Stimulated activated memory B cell treated with anti-CD40 and anti-IgM and Interleukin-4, amounts not matched to agents 10 μg/mL and 1 μg/mL and 100 μg/mL, for 72 hours (primary cell): Measurements from ENCODE around the gene TAGLN.

ENCODE experiments used
- ATAC-seq: fragments of 150-1000 bp; cut with Tn5 transposase; 2 replicates; pipeline ENCODE4 v1.10.0; 2021
- H3K27ac Mint-ChIP-seq: one replicate; pipeline ENCODE4 v1.8.0; 2022; ENCODE audit warnings: mild to moderate bottlenecking, mixed read lengths
- H3K27me3 Mint-ChIP-seq: one replicate; pipeline ENCODE4 v1.8.0; 2022; ENCODE audit warnings: mixed read lengths
- H3K36me3 Mint-ChIP-seq: one replicate; pipeline ENCODE4 v1.8.0; 2022; ENCODE audit warnings: mixed read lengths
- H3K4me1 Mint-ChIP-seq: one replicate; pipeline ENCODE4 v1.8.0; 2022; ENCODE audit warnings: mixed read lengths
- H3K4me3 Mint-ChIP-seq: one replicate; pipeline ENCODE4 v1.8.0; 2022; ENCODE audit warnings: mild to moderate bottlenecking, moderate library complexity, mixed read lengths
- H3K9me3 Mint-ChIP-seq: one replicate; pipeline ENCODE4 v1.8.0; 2022; ENCODE audit warnings: mixed read lengths

The TAGLN gene

GRCh38 chr11:117248341-117248740 is 49.2 kb downstream of the TAGLN start:
- no peak for ATAC-seq
- H3K36me3 Mint-ChIP-seq = peaks cover 56% of the 10 kb centered on the region
- H3K4me3 Mint-ChIP-seq = no peak overlapping the region
- no peaks in the 10 kb centered on the region for H3K9me3 Mint-ChIP-seq
- no peaks in the 10 kb centered on the region for H3K27me3 Mint-ChIP-seq
- H3K27ac Mint-ChIP-seq = no peak overlapping the region
- H3K4me1 Mint-ChIP-seq = no peaks in the 10 kb centered on the region

GRCh38 chr11:117249571-117249970 is 50.4 kb downstream of the TAGLN start:
- peaks cover 55% of the 10 kb centered on the region for H3K36me3 Mint-ChIP-seq
- H3K4me3 Mint-ChIP-seq = no peak overlapping the region
- ATAC-seq = no peak
- no peaks in the 10 kb centered on the region for H3K9me3 Mint-ChIP-seq
- H3K27ac Mint-ChIP-seq = no peak overlapping the region
- no peaks in the 10 kb centered on the region for H3K27me3 Mint-ChIP-seq
- H3K4me1 Mint-ChIP-seq = no peaks in the 10 kb centered on the region

- Mint-ChIP-seq H3K4me1 (no peaks in the 10 kb centered on the region), H3K27ac (no peak overlapping the region), H3K36me3 (peaks cover 61% of the 10 kb centered on the region), H3K4me3 (no peak overlapping the region), H3K9me3 (no peaks in the 10 kb centered on the region), H3K27me3 (no peaks in the 10 kb centered on the region)
- no peak for ATAC-seq
These were observed 52.3 kb downstream of the TAGLN start for GRCh38 chr11:117251506-117251905.

GRCh38 chr11:117255966-117256365 is 56.8 kb downstream of the TAGLN start:
- no peak for ATAC-seq
- Mint-ChIP-seq H3K36me3 (peaks cover 62% of the 10 kb centered on the region), H3K27ac (no peak overlapping the region), H3K27me3 (no peaks in the 10 kb centered on the region), H3K4me3 (no peak overlapping the region), H3K9me3 (no peaks in the 10 kb centered on the region), H3K4me1 (no peaks in the 10 kb centered on the region)

- no peaks in the 10 kb centered on the region for H3K27me3 Mint-ChIP-seq
- H3K4me1 Mint-ChIP-seq = no peaks in the 10 kb centered on the region
- H3K36me3 Mint-ChIP-seq = peaks cover 59% of the 10 kb centered on the region
- H3K4me3 Mint-ChIP-seq = no peak overlapping the region
- no peaks in the 10 kb centered on the region for H3K9me3 Mint-ChIP-seq
- no peak for ATAC-seq
- no peak overlapping the region for H3K27ac Mint-ChIP-seq
These were observed 57.4 kb downstream of the TAGLN start for GRCh38 chr11:117256573-117256972.
